Endothelial cell of umbilical vein (primary cell): ENCODE results near the gene CDH23. TPM values are rescaled to one million over a fixed set of nuclear protein-coding genes. Genes with fewer than 3 reads are reported as not detected.

ENCODE experiments used
- BruUV-seq: library from RNA; stranded (reverse); fragments of 400-500 nt; replicated peaks from 2 replicates; lab custom pipeline; 2021; lab: Mats Ljungman, UMichigan
- CTCF ChIA-PET: fragments of 300-600, 350-600 bp; sonication (Branson Sonifier 250); formaldehyde crosslinking; loops from one replicate; lab custom pipeline; 2021; ENCODE audit warnings: antibody characterized with exemption, inconsistent platforms; lab: Charles Lee
- POLR2A ChIA-PET: fragments of 300-600, 350-600 bp; sonication (Branson Sonifier 250); formaldehyde crosslinking; loops from one replicate; lab custom pipeline; 2021; ENCODE audit warnings: antibody characterized with exemption, inconsistent platforms; lab: Charles Lee
- DNase-seq: peaks from one replicate; pipeline ENCODE4 v3.0.0-alpha.2; 2011; ENCODE audit warnings: low read depth, low spot score
- FAIRE-seq: peaks from 2 replicates; lab custom pipeline; 2011; peaks lifted over from hg19 to GRCh38; lab: Jason Lieb, UNC
- H2AFZ ChIP-seq: 2 replicates; pipeline ENCODE4 v1.6.0; 2012; ENCODE audit warnings: low read depth, low read length, control low read depth, inconsistent platforms
- H3K27ac ChIP-seq: 2 replicates; pipeline ENCODE4 v1.5.1; 2011; ENCODE audit warnings: low read depth, mild to moderate bottlenecking, control low read depth, low read length, moderate library complexity; ENCODE audit not compliant: insufficient read depth
- H3K27me3 ChIP-seq, 2 experiments: 2 replicates each; pipeline versions ENCODE4 v1.6.0 to v1.6.1; 2011; ENCODE audit warnings: low read length in 2 of 2, mixed read lengths in 1 of 2; ENCODE audit not compliant: control insufficient read depth in 2 of 2, insufficient read depth in 2 of 2
- H3K36me3 ChIP-seq, 2 experiments: 2 replicates in 1 of 2; 3 replicates in 1 of 2; pipeline ENCODE4 v1.5.1; 2011; ENCODE audit warnings: low read length in 2 of 2, mild to moderate bottlenecking in 1 of 2, moderate library complexity in 1 of 2; ENCODE audit not compliant: control insufficient read depth in 2 of 2, insufficient read depth in 2 of 2; ENCODE audit errors: extremely low read depth in 1 of 2
- H3K4me1 ChIP-seq: 3 replicates; pipeline ENCODE4 v1.5.1; 2011; ENCODE audit warnings: mild to moderate bottlenecking, low read length; ENCODE audit not compliant: control insufficient read depth, insufficient read depth; ENCODE audit errors: extremely low read depth
- H3K4me2 ChIP-seq: 2 replicates; pipeline ENCODE4 v1.6.1; 2011; ENCODE audit warnings: low read length, control low read depth, mixed read lengths; ENCODE audit not compliant: insufficient read depth
- H3K4me3 ChIP-seq, 3 experiments: fragments of 200-600 bp in 1 of 3; sonication (generic), shearing (Covaris generic) in 1 of 3; replicated peaks in 1 of 3; 2 replicates each; pipeline ENCODE4 v1.5.1; 2011 to 2016; ENCODE audit warnings: control low read depth in 3 of 3, low read length in 3 of 3, mild to moderate bottlenecking in 2 of 3, inconsistent platforms in 1 of 3, low read depth in 1 of 3, moderate library complexity in 1 of 3; ENCODE audit not compliant: insufficient read depth in 1 of 3
- H3K79me2 ChIP-seq: 2 replicates; pipeline ENCODE4 v1.6.0; 2012; ENCODE audit warnings: low read length, inconsistent platforms; ENCODE audit not compliant: control insufficient read depth, insufficient read depth
- H3K9ac ChIP-seq: replicated peaks from 2 replicates; pipeline ENCODE3; 2011; ENCODE audit warnings: low read length, control low read depth; ENCODE audit not compliant: insufficient read depth; ENCODE audit errors: extremely low read depth
- H3K9me1 ChIP-seq: replicated peaks from 3 replicates; pipeline ENCODE4 v1.6.0; 2011; ENCODE audit warnings: mild to moderate bottlenecking, low read length; ENCODE audit not compliant: control insufficient read depth, insufficient read depth; ENCODE audit errors: extremely low read depth
- H3K9me3 ChIP-seq: replicated peaks from 2 replicates; pipeline ENCODE4 v1.5.1; 2012; ENCODE audit warnings: low read length, inconsistent platforms; ENCODE audit not compliant: control insufficient read depth, insufficient read depth
- H4K20me1 ChIP-seq: replicated peaks from 2 replicates; pipeline ENCODE3; 2011; ENCODE audit warnings: mild to moderate bottlenecking, low read length; ENCODE audit not compliant: control insufficient read depth, insufficient read depth; ENCODE audit errors: extremely low read depth
- CTCF ChIP-seq, 2 donors: IDR thresholded peaks; 1 replicate in 1 of 2; 2 replicates in 1 of 2; pipeline ENCODE4 v1.5.1; 2011; ENCODE audit warnings: low read length in 2 of 2, mild to moderate bottlenecking in 2 of 2, moderate library complexity in 2 of 2, control low read depth in 1 of 2, inconsistent platforms in 1 of 2, low read depth in 1 of 2; ENCODE audit not compliant: insufficient read depth in 1 of 2; ENCODE audit errors: extremely low read depth in 1 of 2
- EZH2 ChIP-seq: IDR thresholded peaks from 2 replicates; pipeline ENCODE4 v1.6.1; 2012; ENCODE audit warnings: borderline replicate concordance, low read depth, mild to moderate bottlenecking, moderate library complexity, low read length, inconsistent platforms; ENCODE audit not compliant: severe bottlenecking
- FOS ChIP-seq: IDR thresholded peaks from 2 replicates; pipeline ENCODE4 v1.6.1; 2011; ENCODE audit warnings: mild to moderate bottlenecking, low read length, moderate library complexity, borderline replicate concordance; ENCODE audit not compliant: insufficient read depth
- GATA2 ChIP-seq: IDR thresholded peaks from 2 replicates; pipeline ENCODE4 v1.7.0; 2011; ENCODE audit warnings: low read depth, mild to moderate bottlenecking, moderate library complexity, mixed read lengths, low read length; ENCODE audit not compliant: insufficient read length, insufficient read depth
- JUN ChIP-seq: IDR thresholded peaks from 2 replicates; pipeline ENCODE4 v1.6.1; 2011; ENCODE audit warnings: borderline replicate concordance, low read depth; ENCODE audit not compliant: insufficient read length, insufficient read depth
- MAX ChIP-seq: IDR thresholded peaks from 2 replicates; pipeline ENCODE4 v1.6.1; 2011; ENCODE audit not compliant: insufficient read depth, insufficient read length
- MYC ChIP-seq: IDR thresholded peaks from one replicate; pipeline ENCODE4 v1.6.1; 2011; ENCODE audit warnings: mild to moderate bottlenecking, low read depth, low read length
- POLR2A ChIP-seq: IDR thresholded peaks from 2 replicates; pipeline ENCODE4 v1.6.1; 2012; ENCODE audit warnings: low read depth, mild to moderate bottlenecking, control low read depth, low read length
- POLR2AphosphoS5 ChIP-seq: IDR thresholded peaks from 2 replicates; pipeline ENCODE4 v1.6.1; 2012; ENCODE audit warnings: low read depth, mild to moderate bottlenecking, control low read depth, low read length, moderate library complexity; ENCODE audit not compliant: insufficient read depth
- dilution Hi-C: fragments of 300-500 bp; cut with MboI; formaldehyde crosslinking; loops from one replicate; pipeline ENCODE4 v1.15.0; 2019; ENCODE audit warnings: low sequenced_read_pairs; ENCODE audit not compliant: extremely low pct_ligation_motif_present
- intact Hi-C: fragments of 100-400 bp; cut with micrococcal nuclease; formaldehyde crosslinking; loops from one replicate; pipeline ENCODE4 v1.10.0; 2022
- polyA plus RNA-seq, 4 experiments: library from polyadenylated mRNA; depleted of rRNA in 3 of 4; stranded (reverse) in 3 of 4; unstranded in 1 of 4; fragments of >200 nt; gene quantifications; 2 replicates each; pipeline versions ENCODE4 v1.2.1 to v1.2.3, GENCODE V29; 2011 to 2012; ENCODE audit warnings: missing spikeins in 1 of 4
- total RNA-seq: library from RNA; stranded (reverse); gene quantifications from 2 replicates; pipeline ENCODE4 v1.2.3, GENCODE V29; 2021

CDH23 gene
- total and polyA plus RNA-seq, 2 donors (not counting 3 experiments of a cell fraction or from before 2014, with no cell fraction given): not detected

- Histone ChIP-seq H3K27ac (no peak overlapping the region), H3K27me3 (no peaks in the 10 kb centered on the region), H3K9ac (no peak overlapping the region), H2AFZ (no peak overlapping the region), H4K20me1 (no peaks in the 10 kb centered on the region), H3K79me2 (no peaks in the 10 kb centered on the region), H3K36me3 (no peaks in the 10 kb centered on the region), H3K9me1 (no peaks in the 10 kb centered on the region), H3K9me3 (no peaks in the 10 kb centered on the region), H3K4me1 (no peaks in the 10 kb centered on the region), H3K4me2 (no peak overlapping the region), H3K4me3 (no peak overlapping the region)
- TF ChIP-seq MYC (no peak), POLR2AphosphoS5 (no peak), EZH2 (no peak), CTCF (IDR thresholded peaks at IDR 0.05; ENCODE audit: extremely low read depth in 1 of 2, insufficient read depth in 1 of 2, low read depth in 1 of 2, low read length in 2 of 2) (no peak), GATA2 (no peak), MAX (no peak), POLR2A (no peak), FOS (no peak), JUN (no peak)
- no peak for DNase-seq
- no peak for FAIRE-seq
- ChIA-PET POLR2A (no interaction called here), CTCF (interaction anchor here (1.0 to 3.3 kb wide), 3 partner anchors 51 to 261 kb away, joined by 3 to 8 read pairs (median 3); no protein-coding TSS in a partner anchor)
- dilution Hi-C loops (no loop called here), intact Hi-C loops (no loop called here)
- BruUV-seq: no TSS peak
These were observed 249.3 kb downstream of the CDH23 start for GRCh38 chr10:71646037-71646436.
